Measurements from ENCODE around the gene ZNF574.

GRCh38 chr19:42125536-42125935, 49.6 kb downstream of the ZNF574 start:
- TF ChIP-seq CTCF (IDR thresholded peaks at IDR 0.05) (no peak), POLR2A (IDR thresholded peaks at IDR 0.05) (no peak)

Measured in esophagus squamous epithelium (tissue), 4 donors.